Left forelimb (tissue), 1 donor: ENCODE measurements around the gene PLEKHB1.

Experiments
- DNase-seq: peaks from one replicate; pipeline ENCODE4 v3.0.0-alpha.2; 2018; ENCODE audit warnings: low spot score

Gene PLEKHB1

DNA sequence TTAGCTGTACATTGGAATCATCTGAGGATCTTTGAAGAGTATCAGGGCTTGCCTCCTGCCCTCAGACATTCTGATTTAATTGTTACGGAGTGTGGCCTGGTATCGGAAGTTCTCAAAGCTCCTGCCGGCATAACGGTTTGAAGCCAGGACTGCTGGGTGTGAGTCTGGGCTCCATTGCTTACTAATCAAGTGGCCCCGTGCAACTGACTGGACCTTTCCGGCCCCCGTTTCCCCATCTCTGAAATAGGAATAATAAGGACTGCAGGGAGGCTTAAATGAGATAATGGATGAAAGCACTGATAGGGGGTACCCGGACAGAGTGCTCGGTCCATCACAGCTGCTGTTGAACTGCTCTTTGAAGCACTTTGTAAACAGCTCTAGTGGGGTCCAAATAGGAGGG, 1.7 kb downstream of the PLEKHB1 start:
- no peak for DNase-seq

DNA sequence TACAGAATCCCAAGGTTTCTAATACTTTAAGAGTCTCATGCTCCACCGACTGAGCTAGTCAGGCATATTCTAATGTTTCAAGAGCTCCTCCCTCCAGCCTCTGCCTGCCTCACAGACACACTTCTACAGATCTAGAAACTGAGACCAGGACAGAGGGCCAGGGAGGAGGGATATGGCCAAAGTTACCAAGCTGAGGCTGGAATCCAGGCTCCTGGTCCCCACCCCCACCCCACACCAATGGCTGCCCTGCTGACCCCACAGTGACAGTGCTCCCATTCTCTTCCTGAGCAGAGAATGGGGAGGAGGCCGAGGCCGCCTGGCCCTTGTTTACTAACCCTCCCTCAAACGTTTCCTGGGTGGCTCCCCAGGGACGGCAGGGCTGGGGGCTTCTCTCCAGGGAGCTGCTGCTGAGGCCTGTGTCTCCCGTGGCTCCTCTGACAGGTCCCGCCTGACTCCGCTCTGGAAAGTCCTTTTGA, 2.2 kb downstream of the PLEKHB1 start:
- no peak for DNase-seq

GRCh38 chr11:73649206-73649605, 2.8 kb downstream of the PLEKHB1 start:
- DNase-seq, result no peak

DNA sequence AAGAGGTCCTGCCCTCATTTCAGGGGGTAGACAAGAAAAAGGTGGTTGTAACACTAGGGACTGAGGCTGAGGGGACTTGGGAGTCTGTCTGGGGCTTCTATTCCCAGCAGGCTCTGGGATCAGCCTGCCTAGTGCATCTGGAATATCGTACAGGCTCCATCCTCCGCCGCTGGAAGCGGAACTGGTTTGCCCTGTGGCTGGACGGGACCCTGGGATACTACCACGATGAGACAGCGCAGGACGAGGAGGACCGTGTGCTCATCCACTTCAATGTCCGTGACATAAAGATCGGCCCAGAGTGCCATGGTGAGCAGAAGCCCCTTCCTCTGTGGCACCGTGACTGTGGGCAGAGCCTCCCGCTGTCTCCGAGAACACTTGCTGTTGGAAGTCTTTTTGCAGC, 4.0 kb downstream of the PLEKHB1 start:
- no peak for DNase-seq

DNA sequence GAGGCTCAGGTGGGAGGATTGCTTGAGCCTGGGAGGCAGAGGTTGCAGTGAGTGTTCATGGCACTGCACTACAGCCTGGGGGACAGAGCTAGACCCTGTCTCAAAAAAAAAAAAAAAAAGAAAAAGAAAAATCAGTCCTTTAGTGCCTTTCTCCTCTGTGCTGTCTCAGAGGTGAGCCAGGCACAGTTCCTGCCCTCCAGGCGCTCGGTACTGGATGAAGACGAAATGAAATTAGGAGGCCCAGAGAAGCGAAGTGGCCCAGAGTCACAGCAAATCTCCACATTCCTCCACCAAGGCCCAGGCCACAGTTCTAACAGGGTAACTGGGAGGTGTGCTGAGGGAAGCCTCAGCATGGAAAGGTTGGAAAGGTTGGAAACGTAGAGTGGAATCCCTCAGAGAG, 4.9 kb downstream of the PLEKHB1 start:
- DNase-seq, result no peak

DNA sequence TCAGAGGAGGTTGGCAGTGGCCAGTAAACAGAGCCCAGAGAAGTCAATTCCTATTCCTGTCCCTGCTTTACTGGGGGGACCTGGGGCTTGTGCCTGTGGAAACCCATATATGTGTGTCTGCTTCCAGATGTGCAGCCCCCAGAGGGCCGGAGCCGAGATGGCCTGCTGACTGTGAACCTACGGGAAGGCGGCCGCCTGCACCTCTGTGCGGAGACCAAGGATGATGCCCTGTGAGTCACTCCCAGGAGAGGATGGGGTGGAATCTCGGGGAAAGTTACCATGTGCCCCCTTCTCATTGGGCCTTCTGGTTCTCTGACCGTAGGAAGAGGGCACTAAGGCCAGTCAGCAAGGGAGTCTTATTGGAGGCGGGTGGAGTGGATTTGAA, 5.3 kb downstream of the PLEKHB1 start:
- no peak for DNase-seq

- DNase-seq, result no peak
Observed at GRCh38 chr11:73652046-73652730, 5.8 kb downstream of the PLEKHB1 start.

DNA sequence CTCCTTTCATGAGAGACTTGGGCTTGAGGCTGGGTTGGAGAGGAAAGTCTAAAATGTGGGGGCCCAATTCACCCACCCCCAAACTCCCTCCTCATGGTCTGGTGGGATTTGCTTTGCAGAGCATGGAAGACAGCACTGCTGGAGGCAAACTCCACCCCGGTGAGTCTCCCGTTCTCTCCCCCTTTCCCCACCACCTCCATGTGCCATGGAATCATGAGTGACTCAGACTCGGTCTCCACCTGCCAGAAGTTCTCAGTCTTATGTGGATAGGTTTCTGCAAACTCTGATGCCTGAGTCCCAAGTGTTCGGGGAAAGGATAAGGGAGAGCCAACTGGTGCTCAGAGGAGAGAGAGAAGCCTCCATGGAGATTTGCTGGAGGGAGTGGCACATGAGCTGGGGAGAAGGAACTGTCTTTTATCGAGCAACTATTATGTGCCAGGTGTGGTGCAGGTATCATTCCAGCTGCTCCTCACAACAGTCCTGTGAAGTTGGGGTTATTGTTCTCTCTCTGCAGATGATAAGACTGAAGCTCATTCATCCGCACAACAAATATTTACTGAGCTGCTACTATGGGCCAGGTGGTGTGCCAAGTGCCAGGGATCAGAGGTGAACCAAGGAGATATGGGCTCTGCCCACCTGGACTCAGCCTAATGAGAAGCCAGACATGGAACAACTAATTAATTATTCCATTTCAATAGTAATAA, 6.6 kb downstream of the PLEKHB1 start:
- no peak for DNase-seq

GRCh38 chr11:73653996-73654395, 7.6 kb downstream of the PLEKHB1 start:
- no peak for DNase-seq

DNA sequence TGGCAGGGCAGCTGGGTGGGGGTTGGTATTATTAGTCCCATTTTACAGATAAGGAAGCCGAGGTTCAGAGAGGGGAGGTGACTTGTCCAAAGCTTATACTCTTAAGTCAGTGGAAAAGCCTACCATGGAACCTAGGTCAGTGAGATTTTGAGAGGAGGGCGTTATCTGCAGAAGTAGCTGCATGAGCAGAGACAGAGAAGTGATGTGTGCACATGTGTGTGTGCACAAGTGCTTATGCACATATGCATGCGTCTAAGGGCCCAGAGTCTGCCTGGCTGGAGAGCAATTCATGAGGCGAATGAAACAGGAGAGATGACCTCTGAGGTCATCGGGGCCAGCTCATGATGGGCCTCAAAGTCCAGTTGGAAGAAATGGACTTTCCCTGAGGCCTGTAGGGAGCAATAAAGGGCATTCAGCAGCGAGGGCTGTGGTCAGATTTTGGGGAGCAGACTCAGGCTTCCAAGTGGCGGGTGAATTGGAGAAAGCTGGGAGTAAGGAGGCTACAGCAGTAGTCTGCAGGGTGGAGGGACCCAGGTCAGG, 8.2 kb downstream of the PLEKHB1 start:
- DNase-seq, result no peak

DNA sequence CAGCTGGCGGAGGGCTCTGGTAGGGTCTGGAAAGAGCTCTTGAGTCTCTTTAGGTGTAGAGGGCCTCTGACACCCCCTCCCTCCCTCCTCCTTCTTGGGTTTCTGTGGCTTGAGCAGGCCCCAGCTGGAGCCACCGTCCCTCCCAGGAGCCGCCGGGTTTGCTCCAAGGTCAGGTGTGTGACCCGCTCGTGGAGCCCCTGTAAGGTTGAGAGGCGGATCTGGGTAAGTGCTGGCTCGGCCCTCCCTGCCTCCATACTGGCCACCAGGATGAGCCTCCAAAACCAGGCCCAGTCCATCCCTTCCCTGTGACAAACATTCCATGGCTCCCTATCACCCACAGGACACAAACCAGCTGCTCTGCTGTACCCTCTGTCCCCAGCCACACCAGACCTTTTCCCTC, 9.3 kb downstream of the PLEKHB1 start:
- DNase-seq, result no peak

DNA sequence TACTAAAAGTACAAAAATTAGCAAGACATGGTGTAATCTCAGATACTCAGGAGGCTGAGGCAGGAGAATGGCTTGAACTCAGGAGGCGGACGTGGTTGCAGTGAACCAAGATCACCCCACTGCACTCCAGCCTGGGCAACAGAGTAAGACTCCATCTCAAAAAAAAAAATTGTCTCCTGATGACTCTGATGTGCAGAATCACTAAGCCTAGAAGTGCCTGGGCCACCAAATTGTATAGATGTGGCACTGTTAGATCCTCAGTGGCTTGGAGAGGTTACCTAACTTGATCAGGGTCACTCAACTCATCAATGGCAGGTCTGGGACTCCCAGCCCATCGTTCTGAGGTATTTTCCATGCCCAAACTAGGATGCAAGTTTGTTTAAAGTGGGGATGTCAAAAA, 10.6 kb downstream of the PLEKHB1 start:
- DNase-seq, result no peak

- no peak for DNase-seq
Observed at GRCh38 chr11:73659961-73660360, 13.6 kb downstream of the PLEKHB1 start.

DNA sequence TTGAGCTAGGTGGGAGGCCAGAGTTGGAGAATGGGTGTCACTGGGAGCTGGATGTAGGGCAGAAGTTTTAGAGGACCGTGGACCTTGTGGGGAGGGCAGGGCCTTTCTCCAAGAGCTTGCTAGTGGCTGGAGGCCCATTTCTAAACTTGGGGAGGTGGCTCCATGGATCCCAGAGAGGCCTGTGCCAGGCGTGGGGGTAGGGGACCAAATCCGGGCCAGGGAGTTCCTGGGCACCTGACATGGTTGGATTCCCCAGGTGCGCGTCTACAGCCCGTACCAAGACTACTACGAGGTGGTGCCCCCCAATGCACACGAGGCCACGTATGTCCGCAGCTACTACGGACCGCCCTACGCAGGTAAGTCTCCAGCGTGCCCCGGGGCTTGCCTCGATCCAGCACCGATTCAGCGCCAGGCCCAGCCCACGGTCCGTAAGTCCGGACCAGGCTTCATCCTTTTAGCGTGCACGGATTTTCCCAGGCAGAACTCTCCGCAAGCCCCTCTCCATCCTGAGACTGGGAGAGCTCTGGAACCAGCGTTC, 14.2 kb downstream of the PLEKHB1 start:
- no peak for DNase-seq

DNA sequence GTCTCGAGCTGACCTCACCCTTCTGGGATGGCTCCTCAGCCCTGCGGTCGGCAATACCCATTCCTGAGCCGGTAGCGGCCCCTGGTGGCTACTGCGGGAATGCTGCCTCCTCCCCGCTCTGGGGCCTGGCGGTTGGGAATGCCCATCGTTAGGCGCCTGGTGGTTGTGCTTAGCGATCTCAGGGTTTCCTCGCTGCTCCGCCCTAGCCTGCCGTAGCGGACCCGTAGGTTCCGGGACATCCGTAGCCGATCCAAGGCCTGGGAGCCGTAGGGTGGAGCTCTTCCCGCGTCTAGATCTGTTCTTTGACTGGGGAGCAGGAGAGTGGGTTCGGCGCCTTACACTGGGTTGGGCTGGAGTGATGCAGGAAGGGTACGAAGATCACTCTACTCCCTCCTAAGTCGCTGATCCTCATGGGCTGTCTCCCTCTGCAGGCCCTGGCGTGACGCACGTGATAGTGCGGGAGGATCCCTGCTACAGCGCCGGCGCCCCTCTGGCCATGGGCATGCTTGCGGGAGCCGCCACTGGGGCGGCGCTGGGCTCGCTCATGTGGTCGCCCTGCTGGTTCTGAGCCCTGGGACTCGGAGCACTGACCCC, 14.8 kb downstream of the PLEKHB1 start:
- peak; percentile 95 for DNase-seq

GRCh38 chr11:73662445-73663157, 16.2 kb downstream of the PLEKHB1 start:
- DNase-seq, result no peak

GRCh38 chr11:73663604-73664495, 17.5 kb downstream of the PLEKHB1 start:
- DNase-seq, result no peak

DNA sequence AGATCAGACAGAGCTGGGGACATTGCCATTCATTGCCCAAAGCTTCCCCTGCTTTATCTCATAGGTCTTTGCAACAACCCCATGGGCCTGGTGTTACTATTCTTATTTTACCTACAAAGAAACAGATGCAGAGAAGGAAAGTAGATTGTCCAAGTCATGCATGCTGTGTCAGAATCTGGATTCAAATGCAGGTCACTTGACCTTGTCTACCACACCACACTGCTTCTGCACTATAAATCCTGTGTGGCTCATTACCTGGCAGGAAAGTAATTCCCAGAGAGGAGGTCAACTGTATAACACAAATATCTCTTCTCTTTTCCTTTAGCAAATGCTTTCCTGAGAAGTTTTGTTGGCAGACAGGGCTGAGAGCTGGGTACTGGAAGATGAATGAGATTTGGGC, 18.5 kb downstream of the PLEKHB1 start:
- no peak for DNase-seq

DNA sequence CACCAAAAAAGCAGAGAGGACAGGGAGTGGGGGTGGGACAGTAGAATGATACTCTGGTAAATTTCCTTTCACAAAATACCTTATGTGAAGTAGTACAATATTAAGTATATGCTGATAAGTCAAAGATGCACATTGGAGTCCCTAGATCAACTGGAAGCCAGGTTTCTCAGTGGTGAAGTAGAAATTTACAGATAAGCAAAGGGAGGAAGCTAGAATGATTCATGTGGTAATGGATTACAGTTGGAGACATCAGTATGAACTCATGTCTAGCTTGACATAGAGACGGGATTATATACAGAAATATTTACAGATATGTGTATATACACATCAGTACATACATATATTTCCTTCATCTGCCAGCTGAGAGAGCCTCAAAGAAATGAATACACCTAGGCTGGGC, 21.5 kb downstream of the PLEKHB1 start:
- no peak for DNase-seq

- no peak for DNase-seq
Observed at GRCh38 chr11:73670808-73671207, 24.4 kb downstream of the PLEKHB1 start.

DNA sequence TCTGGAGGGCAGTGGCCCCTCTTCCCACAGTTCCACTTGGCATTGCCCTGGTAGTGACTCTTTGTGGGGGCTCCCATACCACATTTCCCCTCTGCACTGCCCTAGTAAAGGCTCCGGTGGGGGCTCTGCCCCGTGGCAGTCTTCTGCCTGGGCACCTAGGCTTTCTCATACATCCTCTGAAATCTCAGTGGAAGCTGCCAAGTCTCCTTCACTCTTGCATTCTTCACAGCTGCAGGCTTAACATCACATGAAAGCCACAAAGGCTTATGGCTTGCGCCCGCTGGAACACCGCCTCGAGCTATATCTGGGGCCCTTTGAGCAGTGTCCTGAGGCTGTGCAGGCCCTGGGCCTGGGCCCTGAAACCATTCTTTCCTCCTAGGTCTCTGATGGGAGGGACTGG, 25.3 kb downstream of the PLEKHB1 start:
- no peak for DNase-seq
